DOHH2 (cell line): ENCODE data around the gene ABLIM3.

Experiments used
- CTCF ChIP-seq: fragments of 200-600 bp; sonication (generic); IDR thresholded peaks from one replicate; pipeline ENCODE4 v1.5.1; 2014; ENCODE audit warnings: antibody characterized with exemption, mild to moderate bottlenecking, low read depth, low read length; ENCODE audit not compliant: poor library complexity, severe bottlenecking
- EZH2phosphoT487 ChIP-seq: fragments of 200-600 bp; sonication (generic); IDR thresholded peaks from 2 replicates; pipeline ENCODE4 v1.6.1; 2017; ENCODE audit warnings: borderline replicate concordance, mild to moderate bottlenecking, antibody characterized with exemption, low read length, moderate library complexity, mixed read lengths

- TF ChIP-seq CTCF (no peak), EZH2phosphoT487 (no peak)
These were observed 80.0 kb downstream of the ABLIM3 start for GRCh38 chr5:149221326-149221725.
